DOHH2 (cell line): ENCODE data around the gene ERC2.

ENCODE experiments used
- H3F3A ChIP-seq: fragments of 200-600 bp; sonication (generic), shearing (Covaris generic); 2 replicates; pipeline ENCODE4 v1.6.0; 2016; ENCODE audit warnings: antibody characterized with exemption, mild to moderate bottlenecking; ENCODE audit not compliant: control insufficient read depth, insufficient read depth
- H3K27ac ChIP-seq: fragments of 200-600 bp; sonication (generic); 2 replicates; pipeline ENCODE4 v1.5.1; 2014; ENCODE audit warnings: low read depth, mild to moderate bottlenecking, low read length, moderate library complexity
- H3K27me3 ChIP-seq: fragments of 200-600 bp; sonication (generic); 2 replicates; pipeline ENCODE4 v1.6.1; 2014; ENCODE audit warnings: mild to moderate bottlenecking, low read length, mixed read lengths; ENCODE audit not compliant: control insufficient read depth
- H3K36me3 ChIP-seq: fragments of 200-600 bp; sonication (generic); 2 replicates; pipeline ENCODE4 v1.6.1; 2014; ENCODE audit warnings: mild to moderate bottlenecking, low read length, moderate library complexity, mixed read lengths; ENCODE audit not compliant: control insufficient read depth
- H3K4me1 ChIP-seq: fragments of 200-600 bp; sonication (generic); 2 replicates; pipeline ENCODE4 v1.6.1; 2014; ENCODE audit warnings: mild to moderate bottlenecking, low read length, mixed read lengths; ENCODE audit not compliant: control insufficient read depth
- H3K4me2 ChIP-seq: fragments of 200-600 bp; sonication (generic); 2 replicates; pipeline ENCODE4 v1.6.0; 2014; ENCODE audit warnings: mild to moderate bottlenecking, low read length, moderate library complexity
- H3K4me3 ChIP-seq: fragments of 200-600 bp; sonication (generic); 2 replicates; pipeline ENCODE4 v1.5.1; 2014; ENCODE audit warnings: mild to moderate bottlenecking, low read length, mixed read lengths
- H3K79me2 ChIP-seq: fragments of 200-600 bp; sonication (generic); 2 replicates; pipeline ENCODE4 v1.6.1; 2014; ENCODE audit warnings: mild to moderate bottlenecking, low read length, mixed read lengths; ENCODE audit not compliant: control insufficient read depth
- H3K9me2 ChIP-seq: fragments of 200-600 bp; sonication (generic); replicated peaks from 2 replicates; pipeline ENCODE4 v1.6.1; 2014; ENCODE audit warnings: mild to moderate bottlenecking, low read length, mixed read lengths; ENCODE audit not compliant: control insufficient read depth
- H3K9me3 ChIP-seq: fragments of 200-600 bp; sonication (generic); 2 replicates; pipeline ENCODE4 v1.6.1; 2014; ENCODE audit warnings: antibody characterized with exemption, low read length, mixed read lengths; ENCODE audit not compliant: control insufficient read depth, insufficient read depth
- H4K20me1 ChIP-seq: fragments of 200-600 bp; sonication (generic); 2 replicates; pipeline ENCODE4 v1.6.0; 2014; ENCODE audit warnings: low read depth, mild to moderate bottlenecking, antibody characterized with exemption, low read length, moderate library complexity; ENCODE audit not compliant: control insufficient read depth, insufficient read depth
- CTCF ChIP-seq: fragments of 200-600 bp; sonication (generic); IDR thresholded peaks from one replicate; pipeline ENCODE4 v1.5.1; 2014; ENCODE audit warnings: antibody characterized with exemption, mild to moderate bottlenecking, low read depth, low read length; ENCODE audit not compliant: poor library complexity, severe bottlenecking
- EZH2phosphoT487 ChIP-seq: fragments of 200-600 bp; sonication (generic); IDR thresholded peaks from 2 replicates; pipeline ENCODE4 v1.6.1; 2017; ENCODE audit warnings: borderline replicate concordance, mild to moderate bottlenecking, antibody characterized with exemption, low read length, moderate library complexity, mixed read lengths

The ERC2 gene

GRCh38 chr3:55483196-55484095, 984.8 kb downstream of the ERC2 start:
- H3K4me2 ChIP-seq = no peak overlapping the region
- no peaks in the 10 kb centered on the region for H3F3A ChIP-seq
- peaks cover 61% of the 10 kb centered on the region for H3K27me3 ChIP-seq
- H3K79me2 ChIP-seq = no peaks in the 10 kb centered on the region
- H3K27ac ChIP-seq = no peak overlapping the region
- H3K9me2 ChIP-seq = no peaks in the 10 kb centered on the region
- no peaks in the 10 kb centered on the region for H3K4me1 ChIP-seq
- H3K9me3 ChIP-seq = no peaks in the 10 kb centered on the region
- H3K4me3 ChIP-seq = no peak overlapping the region
- no peaks in the 10 kb centered on the region for H4K20me1 ChIP-seq
- H3K36me3 ChIP-seq = no peaks in the 10 kb centered on the region
- no peak for TF ChIP-seq EZH2phosphoT487
- TF ChIP-seq CTCF = no peak

- no peaks in the 10 kb centered on the region for H3K9me2 ChIP-seq
These were observed 985.6 kb downstream of the ERC2 start for GRCh38 chr3:55482496-55483195.

GRCh38 chr3:55481744-55482495, 986.3 kb downstream of the ERC2 start:
- Histone ChIP-seq H3K36me3 (no peaks in the 10 kb centered on the region), H3K4me1 (no peaks in the 10 kb centered on the region), H3K27ac (no peak overlapping the region), H3K4me2 (no peak overlapping the region), H3K4me3 (no peak overlapping the region), H3K9me3 (no peaks in the 10 kb centered on the region), H3K79me2 (no peaks in the 10 kb centered on the region), H4K20me1 (no peaks in the 10 kb centered on the region), H3K27me3 (peaks cover 49% of the 10 kb centered on the region), H3F3A (no peaks in the 10 kb centered on the region), H3K9me2 (no peaks in the 10 kb centered on the region)
- no peak for TF ChIP-seq EZH2phosphoT487
- TF ChIP-seq CTCF = no peak

More at GRCh38 chr3:55482496-55483195, 985.6 kb downstream of the ERC2 start:
- Histone ChIP-seq H3K4me2 (no peak overlapping the region), H4K20me1 (no peaks in the 10 kb centered on the region), H3K4me3 (no peak overlapping the region), H3K79me2 (no peaks in the 10 kb centered on the region), H3K27ac (no peak overlapping the region), H3K9me3 (no peaks in the 10 kb centered on the region), H3K36me3 (no peaks in the 10 kb centered on the region), H3K4me1 (no peaks in the 10 kb centered on the region), H3K27me3 (peaks cover 56% of the 10 kb centered on the region), H3F3A (no peaks in the 10 kb centered on the region)
- TF ChIP-seq CTCF (no peak), EZH2phosphoT487 (no peak)
